Measurements from ENCODE around the gene TSPAN9. TPM values are rescaled to one million over a fixed set of nuclear protein-coding genes. Genes with fewer than 3 reads are reported as not detected.
A peak's percentile ranks its signal among the peaks of the same experiment; 100 is the strongest.

TSPAN9 gene
- total RNA-seq, 1 donor from 2014 or later: 17.7 TPM

GRCh38 chr12:3216097-3216496 lies 138.9 kb downstream of the TSPAN9 start:
- H3K27me3 ChIP-seq (ENCODE audit: control insufficient read depth, insufficient read depth, low read length): no peaks in the 10 kb centered on the region
- peaks cover 2% of the 10 kb centered on the region for H3K36me3 ChIP-seq (ENCODE audit: control insufficient read depth, insufficient read depth, low read length)
- no peak overlapping the region for H3K4me3 ChIP-seq (ENCODE audit: low read depth, low read length)
- DNase-seq (ENCODE audit: low read depth): no peak
- TF ChIP-seq, protein P1, sequence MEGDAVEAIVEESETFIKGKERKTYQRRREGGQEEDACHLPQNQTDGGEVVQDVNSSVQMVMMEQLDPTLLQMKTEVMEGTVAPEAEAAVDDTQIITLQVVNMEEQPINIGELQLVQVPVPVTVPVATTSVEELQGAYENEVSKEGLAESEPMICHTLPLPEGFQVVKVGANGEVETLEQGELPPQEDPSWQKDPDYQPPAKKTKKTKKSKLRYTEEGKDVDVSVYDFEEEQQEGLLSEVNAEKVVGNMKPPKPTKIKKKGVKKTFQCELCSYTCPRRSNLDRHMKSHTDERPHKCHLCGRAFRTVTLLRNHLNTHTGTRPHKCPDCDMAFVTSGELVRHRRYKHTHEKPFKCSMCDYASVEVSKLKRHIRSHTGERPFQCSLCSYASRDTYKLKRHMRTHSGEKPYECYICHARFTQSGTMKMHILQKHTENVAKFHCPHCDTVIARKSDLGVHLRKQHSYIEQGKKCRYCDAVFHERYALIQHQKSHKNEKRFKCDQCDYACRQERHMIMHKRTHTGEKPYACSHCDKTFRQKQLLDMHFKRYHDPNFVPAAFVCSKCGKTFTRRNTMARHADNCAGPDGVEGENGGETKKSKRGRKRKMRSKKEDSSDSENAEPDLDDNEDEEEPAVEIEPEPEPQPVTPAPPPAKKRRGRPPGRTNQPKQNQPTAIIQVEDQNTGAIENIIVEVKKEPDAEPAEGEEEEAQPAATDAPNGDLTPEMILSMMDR (IDR thresholded peaks at IDR 0.05; ENCODE audit: insufficient read depth, low read length, poor library complexity, severe bottlenecking): no peak

DNA sequence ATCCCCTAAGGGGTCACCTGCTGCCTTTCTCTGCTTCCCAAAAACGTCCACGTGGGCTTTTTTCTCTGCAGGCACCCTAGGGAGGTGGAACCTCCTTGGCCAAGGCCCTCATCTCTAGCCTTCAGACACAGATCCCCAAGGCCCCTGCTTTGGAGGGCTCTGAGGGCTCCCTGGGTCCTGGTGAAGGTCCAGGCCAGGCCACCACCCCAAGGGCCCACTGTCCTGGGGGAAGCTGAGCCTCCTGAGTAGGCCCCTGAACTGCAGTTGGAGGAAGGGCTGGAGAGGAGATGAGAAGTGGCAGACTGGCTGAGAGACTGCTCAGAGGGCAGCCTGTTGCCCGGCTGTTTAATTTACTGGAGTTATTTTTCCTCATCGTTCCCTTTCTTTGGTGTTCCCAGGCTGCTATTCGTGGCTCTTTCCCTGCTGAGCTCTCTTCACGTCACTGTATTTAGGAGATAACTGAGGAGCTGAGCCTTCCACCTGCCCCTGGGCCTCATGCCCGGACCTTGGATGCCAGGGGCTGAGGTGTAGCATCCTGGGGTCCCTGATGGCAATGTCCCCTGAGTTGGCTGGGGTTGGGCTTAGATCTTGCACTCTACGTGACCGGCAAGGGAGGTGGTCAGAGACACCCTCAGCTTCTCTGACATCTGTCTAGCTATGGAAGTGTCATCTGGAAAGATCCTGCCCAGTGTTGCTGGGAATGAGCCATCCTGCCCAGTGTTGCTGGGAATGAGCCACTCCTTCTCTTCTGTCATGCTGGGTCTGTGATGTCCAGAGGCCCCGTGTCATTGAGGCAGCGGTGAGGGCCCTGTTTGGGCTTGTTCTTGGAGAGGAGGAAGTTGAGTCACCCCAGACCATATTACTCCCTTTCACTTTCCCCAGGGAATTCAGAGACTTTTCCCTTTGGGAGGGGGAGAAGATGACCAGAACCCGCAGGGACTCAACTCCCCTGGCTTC lies 139.8 kb downstream of the TSPAN9 start:
- TF ChIP-seq, protein P1 (IDR thresholded peaks at IDR 0.05; ENCODE audit: insufficient read depth, low read length, poor library complexity, severe bottlenecking): no peak
- DNase-seq (ENCODE audit: low read depth): peak; percentile 48
- Histone ChIP-seq H3K36me3 (ENCODE audit: control insufficient read depth, insufficient read depth, low read length) (peaks cover 2% of the 10 kb centered on the region), H3K4me3 (ENCODE audit: low read depth, low read length) (no peak overlapping the region), H3K27me3 (ENCODE audit: control insufficient read depth, insufficient read depth, low read length) (no peaks in the 10 kb centered on the region)

DNA sequence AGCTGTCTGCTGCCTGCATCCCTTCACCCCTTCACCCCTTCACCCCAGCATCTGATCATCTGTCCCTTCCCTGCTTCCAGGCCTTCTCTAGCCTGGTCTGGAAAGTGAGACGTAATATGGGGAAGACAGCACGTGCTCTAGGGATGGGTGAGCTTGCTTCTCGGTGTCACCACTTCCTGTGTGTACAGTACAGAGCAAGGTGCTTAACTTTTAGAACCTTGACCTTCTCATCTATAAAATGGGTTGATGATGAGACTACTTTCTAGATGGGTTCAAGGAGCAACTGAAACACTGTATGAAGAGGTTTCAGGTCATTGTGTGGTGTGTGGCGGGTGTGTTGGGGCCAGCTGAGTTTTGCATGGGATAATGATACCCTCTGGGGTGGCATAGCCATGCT lies 140.5 kb downstream of the TSPAN9 start:
- DNase-seq (ENCODE audit: low read depth): no peak
- H3K4me3 ChIP-seq (ENCODE audit: low read depth, low read length): no peak overlapping the region

DNA sequence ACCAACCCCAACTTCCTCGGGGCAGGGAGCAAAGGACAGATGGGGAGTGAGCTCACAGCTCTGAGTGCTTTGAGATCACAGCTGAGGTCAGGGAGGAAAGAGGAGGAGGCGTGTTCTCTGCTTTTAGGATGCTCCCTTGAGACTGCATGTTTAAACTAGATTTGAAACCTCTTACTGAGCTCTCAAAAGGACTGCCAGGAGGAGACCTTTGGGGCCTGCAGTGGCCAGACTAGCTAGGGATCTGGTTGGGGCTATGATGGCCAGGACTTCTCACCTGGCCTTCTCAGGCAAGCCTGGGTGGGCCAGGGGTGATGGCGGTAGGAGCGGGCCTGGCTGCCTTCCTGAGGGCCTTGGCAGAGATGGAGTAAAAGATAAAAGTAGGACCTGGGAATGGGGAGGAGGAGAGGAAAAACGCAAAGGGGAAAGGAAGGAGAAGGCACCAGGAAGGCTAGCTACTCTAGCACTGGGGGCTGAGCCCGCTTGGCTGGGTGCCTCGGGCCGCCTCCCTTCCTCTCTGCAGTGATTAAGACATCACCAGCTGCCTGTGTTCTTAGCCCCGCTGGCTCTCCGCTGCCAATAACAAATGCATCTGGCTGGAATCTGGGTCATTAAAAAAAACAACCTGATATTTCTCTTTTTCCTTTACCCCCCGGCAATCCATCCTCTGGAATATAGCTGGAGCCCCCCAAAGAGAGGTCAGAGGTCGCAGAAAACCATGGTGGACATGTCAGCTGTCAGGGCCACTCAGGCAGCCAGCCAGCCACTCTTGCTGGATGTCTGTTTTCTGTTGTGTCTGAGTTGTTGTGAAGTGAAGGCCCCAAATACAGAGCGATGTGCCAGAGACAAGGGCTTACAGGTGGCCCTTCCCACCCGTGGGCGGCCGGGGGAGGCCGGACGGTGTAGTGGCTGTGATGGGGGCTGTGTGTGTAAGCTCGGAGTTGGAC lies 141.3 kb downstream of the TSPAN9 start:
- Histone ChIP-seq H3K4me3 (ENCODE audit: low read depth, low read length) (no peak overlapping the region), H3K36me3 (ENCODE audit: control insufficient read depth, insufficient read depth, low read length) (peaks cover 2% of the 10 kb centered on the region), H3K27me3 (ENCODE audit: control insufficient read depth, insufficient read depth, low read length) (no peaks in the 10 kb centered on the region)
- DNase-seq (ENCODE audit: low read depth): peak; percentile 31
- TF ChIP-seq, protein P1 (IDR thresholded peaks at IDR 0.05; ENCODE audit: insufficient read depth, low read length, poor library complexity, severe bottlenecking): no peak

More for the DNA sequence above, 140.5 kb downstream of the TSPAN9 start:
- H3K36me3 ChIP-seq (ENCODE audit: control insufficient read depth, insufficient read depth, low read length): peaks cover 2% of the 10 kb centered on the region
- H3K27me3 ChIP-seq (ENCODE audit: control insufficient read depth, insufficient read depth, low read length): no peaks in the 10 kb centered on the region
- TF ChIP-seq, protein P1 (IDR thresholded peaks at IDR 0.05; ENCODE audit: insufficient read depth, low read length, poor library complexity, severe bottlenecking): no peak

DNA sequence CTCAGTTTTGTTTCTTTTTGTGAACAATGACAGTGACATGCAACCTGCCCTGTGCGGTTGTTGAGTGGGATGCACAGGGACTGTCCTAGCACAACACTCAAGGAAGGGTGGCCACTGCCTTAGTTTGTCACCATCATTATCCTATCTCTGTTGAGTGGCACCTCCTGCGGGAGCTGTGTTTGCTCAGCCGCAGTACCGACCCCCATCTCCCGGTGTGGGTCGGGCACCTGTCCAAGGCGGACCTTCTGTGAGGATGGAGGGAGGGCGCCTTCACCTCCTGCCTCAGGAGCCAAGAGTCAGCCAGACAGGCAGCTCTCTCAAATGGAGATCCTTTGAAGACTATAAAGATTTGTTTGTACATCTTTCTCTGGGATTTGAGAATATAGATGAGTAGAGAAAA lies 142.1 kb downstream of the TSPAN9 start:
- DNase-seq (ENCODE audit: low read depth): no peak
- Histone ChIP-seq H3K36me3 (ENCODE audit: control insufficient read depth, insufficient read depth, low read length) (peaks cover 2% of the 10 kb centered on the region), H3K27me3 (ENCODE audit: control insufficient read depth, insufficient read depth, low read length) (no peaks in the 10 kb centered on the region), H3K4me3 (ENCODE audit: low read depth, low read length) (no peak overlapping the region)
- TF ChIP-seq, protein P1 (IDR thresholded peaks at IDR 0.05; ENCODE audit: insufficient read depth, low read length, poor library complexity, severe bottlenecking): no peak

All from kidney epithelial cell (primary cell).